Type B pancreatic cell (in vitro differentiated cells): ENCODE results near the gene IFNAR1. TPM values are rescaled to one million over a fixed set of nuclear protein-coding genes. Genes with fewer than 3 reads are reported as not detected.
A peak's percentile ranks its signal among the peaks of the same experiment; 100 is the strongest.

Source experiments
- DNase-seq: peaks from one replicate; pipeline ENCODE4 v3.0.0; 2021; ENCODE audit warnings: mixed read lengths; ENCODE audit not compliant: unreplicated experiment; ENCODE audit errors: extremely low spot score
- H3K27ac Mint-ChIP-seq: 2 replicates; pipeline ENCODE4 v1.8.0; 2021; ENCODE audit warnings: mild to moderate bottlenecking, mixed read lengths
- H3K27me3 Mint-ChIP-seq: 2 replicates; pipeline ENCODE4 v1.8.0; 2021; ENCODE audit warnings: mixed read lengths
- H3K36me3 Mint-ChIP-seq: 2 replicates; pipeline ENCODE4 v1.8.0; 2021; ENCODE audit warnings: mixed read lengths
- H3K4me1 Mint-ChIP-seq: one replicate; pipeline ENCODE4 v1.8.0; 2021; ENCODE audit warnings: mixed read lengths; ENCODE audit not compliant: unreplicated experiment
- H3K4me3 Mint-ChIP-seq: 2 replicates; pipeline ENCODE4 v1.8.0; 2021; ENCODE audit warnings: mild to moderate bottlenecking, mixed read lengths
- H3K9me3 Mint-ChIP-seq: 2 replicates; pipeline ENCODE4 v1.8.0; 2021; ENCODE audit warnings: mixed read lengths
- CTCF ChIP-seq: fragments of 200-600 bp; sonication (generic); conservative IDR thresholded peaks from 2 replicates; pipeline ENCODE4 v1.5.0; 2021; ENCODE audit warnings: antibody characterized with exemption, mild to moderate bottlenecking
- total RNA-seq: library from RNA; stranded (reverse); gene quantifications from 2 replicates; pipeline ENCODE4 v1.2.1, GENCODE V29; 2021; ENCODE audit warnings: low replicate concordance

IFNAR1 gene
- total RNA-seq, 1 donor from 2014 or later = 26.4 TPM

GRCh38 chr21:33305938-33306337 lies 18.8 kb upstream of the IFNAR1 start:
- TF ChIP-seq CTCF = no peak
- Mint-ChIP-seq H3K27me3 (peaks cover 4% of the 10 kb centered on the region), H3K36me3 (no peaks in the 10 kb centered on the region), H3K4me3 (no peak overlapping the region), H3K9me3 (no peaks in the 10 kb centered on the region), H3K27ac (no peak overlapping the region), H3K4me1 (peaks cover 11% of the 10 kb centered on the region)
- DNase-seq = peak; percentile 25

- no peak overlapping the region for H3K27ac Mint-ChIP-seq
- no peak for TF ChIP-seq CTCF
- H3K9me3 Mint-ChIP-seq = peaks cover 5% of the 10 kb centered on the region
- H3K27me3 Mint-ChIP-seq = peaks cover 4% of the 10 kb centered on the region
- no peak for DNase-seq
- H3K4me3 Mint-ChIP-seq = no peak overlapping the region
- no peaks in the 10 kb centered on the region for H3K36me3 Mint-ChIP-seq
- peaks cover 4% of the 10 kb centered on the region for H3K4me1 Mint-ChIP-seq
Measured at GRCh38 chr21:33308586-33309490, 15.9 kb upstream of the IFNAR1 start.

GRCh38 chr21:33309778-33310177 lies 15.0 kb upstream of the IFNAR1 start:
- Mint-ChIP-seq H3K27me3 (peaks cover 9% of the 10 kb centered on the region), H3K36me3 (no peaks in the 10 kb centered on the region), H3K27ac (no peak overlapping the region), H3K9me3 (peaks cover 5% of the 10 kb centered on the region), H3K4me1 (peaks cover 4% of the 10 kb centered on the region), H3K4me3 (no peak overlapping the region)
- TF ChIP-seq CTCF = no peak
- DNase-seq = no peak

GRCh38 chr21:33312121-33312520 lies 12.6 kb upstream of the IFNAR1 start:
- no peak for TF ChIP-seq CTCF
- Mint-ChIP-seq H3K4me3 (no peak overlapping the region), H3K36me3 (no peaks in the 10 kb centered on the region), H3K4me1 (peaks cover 4% of the 10 kb centered on the region), H3K27me3 (peaks cover 21% of the 10 kb centered on the region), H3K9me3 (peaks cover 5% of the 10 kb centered on the region), H3K27ac (no peak overlapping the region)
- DNase-seq = no peak

- Mint-ChIP-seq H3K27me3 (peaks cover 26% of the 10 kb centered on the region), H3K4me3 (no peak overlapping the region), H3K4me1 (peaks cover 4% of the 10 kb centered on the region), H3K27ac (no peak overlapping the region), H3K36me3 (no peaks in the 10 kb centered on the region), H3K9me3 (peaks cover 5% of the 10 kb centered on the region)
- no peak for DNase-seq
- TF ChIP-seq CTCF = no peak
Measured at GRCh38 chr21:33313183-33313582, 11.6 kb upstream of the IFNAR1 start.
